Cardiac septum (tissue), 1 donor: Measurements from ENCODE around the gene ABHD13. TPM values are rescaled to one million over a fixed set of nuclear protein-coding genes. Genes with fewer than 3 reads are reported as not detected.

Source experiments
- DNase-seq: peaks from one replicate; pipeline ENCODE4 v3.0.0-alpha.2; 2020; ENCODE audit warnings: low spot score
- intact Hi-C: fragments of 100-400 bp; cut with DNase I; formaldehyde crosslinking; loops from one replicate; pipeline ENCODE4 v1.14.0; 2022
- total RNA-seq: library from RNA; stranded (reverse); fragmentation: NEBNext Ultra II Directional; extraction: Animal tissue kit (Norgen Biotek cat#: 25700); gene quantifications from one replicate; pipeline ENCODE4 v1.2.1, GENCODE V29; 2021
- donor health status: DM: no; HTN: no; CAD: no.

ABHD13 gene
- total RNA-seq, 1 donor from 2014 or later = 5.5 TPM

GRCh38 chr13:108276060-108276459 lies 57.9 kb downstream of the ABHD13 start:
- intact Hi-C loops = no loop called here
- no peak for DNase-seq

- intact Hi-C loops = no loop called here
Measured at GRCh38 chr13:108278466-108278865, 60.3 kb downstream of the ABHD13 start.

GRCh38 chr13:108281901-108282300 lies 63.7 kb downstream of the ABHD13 start:
- intact Hi-C loops = no loop called here
- no peak for DNase-seq

More at GRCh38 chr13:108278466-108278865, 60.3 kb downstream of the ABHD13 start:
- no peak for DNase-seq

GRCh38 chr13:108283110-108283509 lies 64.9 kb downstream of the ABHD13 start:
- DNase-seq = no peak
- intact Hi-C loops = no loop called here

Other genes with a start within 250 kb of the ABHD13 start
- gene LIG4, start 2.9 kb upstream of the ABHD13 start, total RNA-seq = 11.4 TPM
- 4.0 TPM for gene TNFSF13B, start 51.3 kb downstream of the ABHD13 start, total RNA-seq